HG02885 (cell line): ENCODE results near the gene RAB5A.
"Not testable (repeated sequence)": the region's sequence is repeated elsewhere in the genome, so short reads cannot be mapped to it uniquely, and the experiment has no call there.

Source experiments
- ATAC-seq: cut with Tn5 transposase; IDR thresholded peaks from one replicate; pipeline ENCODE4 v1.9.1; 2021; ENCODE audit warnings: mild to moderate bottlenecking; ENCODE audit not compliant: unreplicated experiment, poor library complexity

The RAB5A gene, protein sequence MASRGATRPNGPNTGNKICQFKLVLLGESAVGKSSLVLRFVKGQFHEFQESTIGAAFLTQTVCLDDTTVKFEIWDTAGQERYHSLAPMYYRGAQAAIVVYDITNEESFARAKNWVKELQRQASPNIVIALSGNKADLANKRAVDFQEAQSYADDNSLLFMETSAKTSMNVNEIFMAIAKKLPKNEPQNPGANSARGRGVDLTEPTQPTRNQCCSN

DNA sequence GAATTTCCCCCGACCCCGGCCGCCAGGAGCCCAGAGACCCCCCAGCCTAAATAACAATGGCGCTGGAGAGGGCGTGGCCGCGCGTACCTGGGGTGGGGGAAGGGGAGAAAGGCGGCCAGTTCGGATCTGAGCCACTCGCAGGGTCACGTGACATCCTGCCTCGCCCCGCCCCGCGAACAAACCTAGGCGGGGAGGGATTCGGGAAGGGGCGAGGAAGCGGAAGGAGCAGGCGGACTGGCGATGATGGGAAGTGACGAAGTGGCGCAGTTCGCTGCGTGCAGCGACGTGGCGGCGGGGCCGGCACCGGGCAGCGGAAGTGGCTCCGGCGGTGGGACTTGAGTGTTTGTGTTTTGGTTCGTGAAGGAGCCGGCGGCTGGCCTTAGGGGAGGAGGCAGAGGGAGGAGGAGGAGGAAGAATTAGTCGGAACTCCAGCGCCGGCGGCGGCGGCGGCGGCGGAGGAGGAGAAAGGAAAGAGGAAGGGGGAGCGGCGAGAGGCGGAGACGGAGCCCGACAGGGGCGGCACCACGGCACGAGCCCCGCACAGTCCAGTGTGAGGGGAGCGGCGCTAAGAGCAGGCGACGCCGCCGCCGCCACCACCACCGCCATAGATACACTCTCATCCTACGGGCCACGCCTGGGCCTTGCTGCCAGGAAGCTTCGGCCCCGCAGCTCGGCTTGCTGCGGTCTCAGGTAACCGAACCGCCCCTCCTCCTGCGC is at the start of gene RAB5A:
Gene RAB5A, plus strand, starts transcription at position 266 of the 717 bp plus-strand sequence. CDS start 3,802 bp downstream, outside the sequence.
- peak; percentile 94 for ATAC-seq

DNA sequence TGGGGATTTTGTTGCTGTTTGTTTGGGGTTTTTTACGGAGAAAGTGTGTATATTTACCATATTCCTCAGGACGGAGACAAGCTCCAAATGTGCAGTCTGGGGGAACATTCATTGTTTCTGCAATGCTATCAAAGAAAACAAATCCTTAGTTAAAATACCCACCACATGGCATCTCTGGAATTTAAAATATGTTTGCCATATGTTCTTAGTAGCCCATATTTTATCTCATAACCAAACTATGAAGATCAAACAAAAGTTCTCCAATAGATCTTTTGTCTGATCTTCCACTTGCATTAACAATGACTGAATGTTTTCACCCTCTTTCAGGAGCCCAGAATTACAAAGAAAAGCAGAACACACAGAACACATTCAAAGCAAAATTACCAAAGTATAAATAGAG is 48.2 kb upstream of the RAB5A start:
- no peak for ATAC-seq

DNA sequence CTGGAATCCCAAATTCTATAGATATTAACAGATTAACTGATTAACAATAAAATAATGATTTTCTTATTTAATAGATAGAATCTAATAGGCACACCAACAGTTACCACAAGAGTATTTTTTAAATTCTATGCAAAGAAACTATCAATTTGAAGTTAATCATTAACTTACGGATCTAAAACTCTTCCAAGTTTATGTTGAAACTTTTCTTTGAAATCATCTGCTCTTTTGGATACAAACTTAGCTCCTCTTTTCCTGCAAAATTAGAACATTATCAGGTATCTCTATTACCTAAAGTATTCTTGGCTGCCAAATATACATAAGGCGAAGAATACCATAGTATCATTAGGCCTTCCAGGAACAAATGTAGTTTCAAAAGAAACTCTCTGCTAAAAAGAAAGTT is 47.6 kb upstream of the RAB5A start:
- no peak for ATAC-seq

DNA sequence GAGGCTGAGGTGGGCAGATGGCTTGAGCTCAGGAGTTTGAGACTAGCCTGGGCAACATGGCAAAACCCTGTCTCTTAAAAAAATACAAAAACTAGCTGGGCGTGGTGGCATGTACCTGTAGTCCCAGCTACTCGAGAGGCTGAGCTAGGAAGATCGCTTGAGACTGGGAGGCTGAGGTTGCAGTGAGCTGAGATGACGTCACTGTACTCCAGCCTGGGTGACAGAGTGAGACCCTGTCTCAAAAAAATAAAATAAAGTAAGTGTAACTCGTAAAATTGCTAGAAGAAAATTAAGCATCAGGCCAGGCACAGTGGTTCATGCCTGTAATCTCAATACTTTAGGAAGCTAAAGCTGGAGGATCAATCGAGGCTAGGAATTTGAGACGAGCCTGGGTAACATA is 47.1 kb upstream of the RAB5A start:
- ATAC-seq = not testable (repeated sequence)

DNA sequence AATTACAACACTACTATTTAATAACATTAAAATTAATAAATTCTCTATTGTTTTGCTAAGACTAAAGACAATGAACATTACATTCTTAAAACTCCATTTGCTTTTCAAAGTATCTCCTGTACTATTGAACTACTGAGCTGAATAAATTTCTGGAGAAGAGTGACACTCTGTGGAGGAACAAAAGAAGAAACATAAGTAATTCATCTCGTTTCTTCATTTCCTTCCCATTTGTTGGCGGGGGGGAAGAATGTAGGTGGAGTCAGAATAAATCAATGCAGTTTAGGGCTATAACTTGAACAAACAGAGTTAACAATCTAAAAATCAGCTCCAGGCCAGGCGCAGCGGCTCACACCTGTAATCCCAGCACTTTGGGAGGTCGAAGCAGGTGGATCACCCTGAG is 45.6 kb upstream of the RAB5A start:
- no peak for ATAC-seq

DNA sequence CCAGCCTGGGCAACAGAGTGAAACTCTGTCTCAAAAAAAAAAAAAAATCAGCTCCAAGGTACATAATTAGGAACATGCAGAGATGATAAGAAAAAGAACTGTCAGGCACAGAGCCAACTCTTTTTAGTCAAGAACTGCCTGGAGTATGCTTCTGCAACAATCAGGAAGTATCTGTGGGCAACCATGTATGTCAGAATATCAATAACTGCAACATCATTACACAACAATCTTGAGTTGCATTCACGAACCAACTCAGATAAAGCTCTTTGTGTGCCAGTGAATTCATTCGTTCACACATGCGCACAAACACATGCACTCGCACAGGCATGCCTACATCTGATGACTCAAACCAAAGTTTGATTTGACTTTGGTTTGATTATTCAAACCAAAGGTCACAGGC is 45.0 kb upstream of the RAB5A start:
- no peak for ATAC-seq

DNA sequence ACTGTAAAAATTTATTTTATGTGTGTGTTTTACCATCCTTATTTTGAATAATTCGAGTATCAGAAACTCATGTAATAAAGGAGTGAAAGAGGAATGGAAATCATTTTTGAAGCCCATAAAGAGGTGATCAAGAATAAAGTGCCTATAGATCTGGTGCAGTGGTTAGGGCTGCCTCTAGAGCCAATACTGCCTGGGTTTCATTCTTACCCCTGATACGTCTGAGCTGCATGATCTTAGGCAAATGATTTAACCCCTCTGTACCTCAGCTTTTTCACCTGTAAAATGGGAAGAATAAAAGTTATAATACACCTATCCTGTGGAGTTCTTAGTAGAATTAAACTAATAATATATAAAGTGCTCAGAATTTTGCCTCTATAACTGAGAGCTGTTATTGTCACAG is 43.2 kb upstream of the RAB5A start:
- ATAC-seq = no peak

DNA sequence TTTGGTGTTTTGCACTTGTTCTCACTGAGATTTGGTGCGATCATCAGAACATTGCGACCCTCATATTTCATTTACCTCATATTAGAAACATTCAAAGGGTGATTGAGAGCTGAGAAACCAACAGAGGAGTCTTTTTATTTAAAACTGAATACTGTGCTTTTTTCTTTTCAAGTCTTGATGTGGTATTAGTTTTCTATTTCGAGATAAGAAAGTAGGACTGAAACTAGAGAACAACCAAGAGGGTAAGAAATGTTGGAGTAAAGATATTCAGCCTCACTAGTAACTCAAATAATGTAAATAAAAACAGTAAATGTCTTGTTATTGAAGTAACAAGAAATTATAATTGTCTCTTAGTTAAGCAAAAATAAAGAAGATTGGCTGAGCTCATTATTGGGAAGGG is 39.4 kb upstream of the RAB5A start:
- peak; percentile 46 for ATAC-seq

DNA sequence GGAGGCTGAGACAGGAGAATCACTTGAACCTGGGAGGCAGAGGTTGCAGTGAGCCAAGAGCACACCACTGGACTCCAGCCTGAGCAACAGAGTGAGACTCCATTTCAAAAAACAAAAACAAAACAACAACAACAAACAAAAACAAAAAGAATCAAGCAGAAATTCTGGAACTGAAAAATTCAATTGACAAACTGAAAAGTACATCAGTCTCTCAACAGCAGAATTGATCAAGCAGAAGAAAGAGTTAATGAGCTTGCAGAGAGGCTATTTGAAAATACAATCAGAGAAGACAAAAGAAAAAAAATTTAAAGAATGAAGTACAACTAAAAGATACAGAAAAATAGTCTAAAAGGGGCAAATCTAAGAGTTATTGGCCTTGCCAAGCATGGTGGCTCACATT is 35.4 kb upstream of the RAB5A start:
- no peak for ATAC-seq

DNA sequence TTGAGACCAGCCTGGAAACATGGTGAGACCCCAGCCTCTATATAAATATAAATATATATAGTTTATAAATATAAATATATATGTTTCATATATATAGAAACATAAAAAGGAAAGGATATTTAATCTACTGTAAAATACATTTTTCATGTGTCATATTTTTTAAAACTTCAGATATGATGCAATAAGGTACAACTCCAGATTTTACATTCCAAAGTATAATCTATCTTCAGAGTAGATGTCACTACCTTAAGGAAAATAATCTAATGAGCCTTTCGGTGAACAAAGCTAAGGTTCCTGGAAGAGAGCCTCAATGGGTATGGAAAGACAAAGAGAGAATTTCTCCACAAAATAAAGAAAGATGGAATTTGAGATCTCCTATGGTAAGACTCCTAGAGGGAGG is 29.7 kb upstream of the RAB5A start:
- no peak for ATAC-seq

DNA sequence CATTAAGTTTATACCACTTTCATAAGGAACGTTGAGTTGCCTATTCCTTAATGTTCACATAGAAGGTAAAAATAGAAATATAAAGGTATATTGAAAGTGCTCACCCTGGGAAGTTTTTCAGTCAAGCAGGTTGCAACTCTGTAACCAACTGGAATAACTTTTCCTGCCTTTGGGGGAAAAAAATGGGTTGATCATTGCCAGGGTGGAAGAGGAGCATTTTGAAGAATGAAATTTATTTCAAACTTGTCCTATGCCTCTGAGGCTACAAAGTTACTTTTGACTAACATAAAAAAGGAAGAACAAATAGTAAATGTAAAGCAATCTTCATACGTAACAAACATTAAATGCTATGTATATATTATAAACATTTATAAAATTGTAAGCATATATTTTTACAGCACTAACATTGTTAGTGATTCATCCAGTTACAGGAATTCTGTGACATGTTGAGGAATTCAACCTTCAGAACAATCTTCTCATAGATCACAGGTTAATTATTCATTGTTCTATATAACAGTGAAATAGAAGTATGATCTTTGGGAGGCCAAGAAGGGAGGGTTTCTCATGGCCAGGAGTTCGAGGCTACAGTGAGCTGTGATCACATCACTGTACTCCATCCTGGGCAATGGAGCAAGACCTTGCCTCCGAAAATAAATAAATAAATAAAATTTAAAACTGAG is 26.4 kb upstream of the RAB5A start:
- no peak for ATAC-seq

DNA sequence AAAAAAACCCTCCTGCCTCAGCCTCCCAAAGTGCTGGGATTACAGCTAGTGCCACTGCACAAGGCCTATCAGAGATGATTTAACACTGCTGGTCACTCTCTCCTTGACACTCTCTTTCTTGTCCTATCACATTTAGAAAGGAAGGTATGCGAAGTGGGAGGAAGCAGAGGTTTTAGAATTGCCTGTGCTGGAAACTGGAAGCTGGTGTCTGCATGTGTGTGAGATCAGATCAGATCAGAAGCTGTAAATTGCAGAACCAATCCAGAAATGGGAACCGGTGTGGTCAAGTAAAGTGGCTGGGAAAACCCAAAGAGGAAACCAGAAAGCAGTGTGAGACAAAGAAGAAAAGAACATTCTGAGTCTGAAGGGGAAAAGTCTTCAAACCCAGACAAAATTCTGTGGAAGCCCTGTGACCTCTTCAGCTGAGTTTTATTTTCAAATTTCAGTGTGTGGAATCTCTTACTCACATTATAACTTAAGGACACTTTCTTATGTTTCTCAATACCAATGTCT is 15.7 kb upstream of the RAB5A start:
- ATAC-seq = peak; percentile 73

DNA sequence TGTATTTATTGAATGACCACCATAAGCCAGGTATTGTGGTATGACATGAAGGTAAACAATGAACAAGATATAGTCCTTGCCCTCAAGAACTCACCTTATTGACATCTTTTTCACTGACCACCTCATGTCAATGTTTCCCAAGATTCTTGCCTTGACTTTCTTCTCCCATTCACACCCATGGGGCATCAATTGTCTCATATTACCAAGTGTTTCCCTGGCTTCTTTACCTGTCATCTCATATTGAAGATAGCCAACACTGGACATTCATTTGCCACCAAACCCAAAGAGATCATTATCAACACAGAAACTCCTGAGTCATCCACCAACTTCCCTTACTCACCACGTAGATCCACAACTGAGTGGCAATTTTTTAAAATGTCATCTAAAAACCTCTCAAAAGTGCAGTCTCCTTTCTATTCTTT is 15.1 kb upstream of the RAB5A start:
- ATAC-seq = peak; percentile 59

DNA sequence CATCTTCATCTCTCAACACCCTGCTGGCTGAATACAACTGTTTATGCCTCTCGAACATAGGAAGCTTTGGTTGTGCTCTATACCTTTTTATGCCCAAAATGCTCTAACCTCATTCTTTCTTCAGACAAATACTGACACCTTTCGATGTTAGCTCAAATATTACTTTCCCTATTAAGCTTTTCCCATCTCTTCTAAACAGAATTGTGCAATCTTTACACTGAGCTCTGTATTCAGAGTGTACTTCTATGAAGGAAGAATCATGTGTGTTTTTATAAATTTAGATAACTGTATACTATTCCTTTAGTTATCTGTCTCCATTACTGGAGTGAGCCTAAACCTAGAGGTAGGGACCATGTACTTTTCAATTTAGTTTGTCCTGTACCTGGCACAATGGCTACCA is 14.5 kb upstream of the RAB5A start:
- ATAC-seq = no peak

DNA sequence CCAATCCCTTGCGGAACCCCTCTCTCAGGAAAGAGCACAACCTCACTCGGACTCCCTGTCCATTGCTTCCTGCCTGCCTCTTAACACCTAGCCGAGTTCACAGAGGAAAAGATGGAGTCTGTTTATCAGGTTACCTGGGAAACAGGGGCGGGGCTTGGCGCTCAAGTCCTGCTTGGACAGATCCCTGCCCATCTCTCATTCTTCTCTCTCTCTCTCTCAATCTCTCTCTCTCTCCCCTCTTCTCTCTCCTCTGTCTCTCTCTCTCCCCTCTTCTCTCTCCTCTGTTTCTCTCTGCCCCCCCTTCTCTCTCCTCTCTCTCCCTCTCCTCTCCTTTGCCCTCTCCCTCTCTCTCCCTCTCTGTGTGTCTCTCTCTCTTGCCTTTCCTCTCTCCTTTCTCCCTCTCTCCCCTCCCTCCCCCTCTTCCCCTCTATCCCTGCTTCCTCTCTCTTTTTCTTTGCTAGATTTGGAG is 12.8 kb upstream of the RAB5A start, which contains the start of gene EFHB:
Gene EFHB, minus strand, starts transcription at position 120 of the 469 bp plus-strand sequence. CDS start 199 bp downstream, outside the sequence.
- ATAC-seq = no peak

DNA sequence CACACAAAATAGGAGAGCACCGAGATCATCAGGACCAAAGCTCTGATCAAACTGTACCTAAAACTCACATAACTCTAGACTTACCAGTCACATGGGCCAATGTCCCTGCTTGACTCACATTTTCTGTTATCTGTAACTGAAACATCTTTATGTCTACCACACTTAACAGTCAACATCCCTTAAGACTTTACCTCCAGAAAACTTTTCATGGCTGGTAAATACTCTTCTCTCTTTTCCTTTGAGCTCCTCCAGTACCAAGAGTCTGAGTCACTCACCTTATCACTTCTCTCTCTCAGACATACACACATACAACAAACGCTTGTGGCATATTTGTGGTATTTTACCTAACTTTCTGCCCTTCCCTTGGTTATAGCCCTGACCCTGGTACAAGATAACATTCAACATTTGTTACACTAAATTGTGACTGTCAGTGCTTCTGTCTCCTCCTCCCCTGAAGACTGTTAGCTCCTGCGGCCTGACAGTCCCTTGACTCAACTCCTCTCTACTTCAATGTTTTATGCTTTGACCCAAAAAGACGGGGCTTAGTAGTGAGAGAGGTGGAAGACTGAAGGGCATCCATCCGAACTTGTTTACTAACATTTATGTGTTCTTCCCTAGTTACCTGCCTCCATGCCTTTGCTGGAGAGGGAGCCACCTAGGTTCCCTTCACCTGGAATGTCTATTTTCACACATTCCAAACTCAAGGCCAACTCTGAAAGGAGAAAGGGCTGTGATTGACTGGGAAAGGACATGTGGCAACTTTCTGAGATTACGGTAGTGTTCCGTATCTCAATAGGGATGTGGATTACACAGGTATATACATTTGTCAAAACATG is 9.2 kb upstream of the RAB5A start:
- ATAC-seq = no peak

DNA sequence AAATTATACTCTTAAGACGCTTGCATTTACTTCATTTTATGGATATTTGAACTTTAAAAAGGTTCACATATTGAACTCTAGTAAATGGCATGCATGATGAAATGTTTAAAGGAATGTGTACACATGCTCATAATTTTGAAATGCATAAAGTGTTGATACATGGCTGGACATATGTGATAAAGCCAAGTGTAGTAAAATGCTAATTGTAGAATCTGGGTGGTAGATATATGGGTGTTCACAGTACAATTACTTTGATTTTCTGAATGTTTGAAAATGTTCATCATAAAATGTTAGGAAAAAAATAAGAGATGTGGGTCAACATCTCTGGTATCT is 8.6 kb upstream of the RAB5A start:
- ATAC-seq = no peak

DNA sequence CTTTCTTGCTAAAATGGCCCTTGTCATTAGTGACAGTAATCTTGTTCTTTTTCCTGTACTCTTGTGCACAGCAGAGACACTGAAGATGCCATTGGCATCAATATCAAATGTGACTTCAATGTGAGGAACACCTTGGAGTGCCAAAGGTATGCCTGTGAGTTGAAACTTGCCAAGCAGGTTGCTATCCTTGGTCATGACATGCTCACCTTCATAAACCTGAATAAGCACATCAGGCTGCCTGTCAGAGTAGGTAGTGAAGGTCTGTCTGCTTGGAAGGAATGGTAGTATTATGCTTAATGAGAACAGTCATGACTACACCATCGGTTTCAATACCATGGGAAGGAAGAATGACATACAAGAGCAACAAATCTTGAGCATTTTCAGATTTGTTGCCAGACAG is 6.3 kb upstream of the RAB5A start:
- no peak for ATAC-seq

DNA sequence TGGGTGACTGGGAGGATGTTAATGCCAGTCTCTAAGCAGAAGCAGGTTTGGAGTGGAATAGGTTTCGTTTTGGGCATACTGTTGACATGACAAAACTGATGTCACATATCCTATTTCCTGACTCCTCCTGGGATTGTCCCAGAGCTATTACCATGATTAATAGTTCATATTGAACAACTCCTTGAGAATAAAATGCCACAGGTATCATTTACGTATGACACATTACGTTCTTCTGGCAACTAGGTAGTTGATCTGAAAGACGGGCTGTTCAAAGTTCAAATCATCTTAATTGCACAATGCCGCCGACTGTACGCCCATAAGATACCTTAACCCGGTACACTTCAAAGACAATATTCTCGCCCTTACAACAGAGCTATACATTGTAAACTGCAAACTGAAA is 1.4 kb upstream of the RAB5A start:
- no peak for ATAC-seq
